Prostate gland (tissue), 2 donors: ENCODE measurements around the gene MYO15B.
A peak's percentile ranks its signal among the peaks of the same experiment; 100 is the strongest.

Source experiments
- CTCF ChIP-seq, 4 experiments: fragments of 200-600 bp in 2 of 4; fragments of 450-650 bp in 2 of 4; sonication (generic) in 2 of 4; IDR thresholded peaks; 1 replicate in 3 of 4; 2 replicates in 1 of 4; pipeline ENCODE4 v1.5.1; 2016 to 2019; ENCODE audit warnings: antibody characterized with exemption in 4 of 4, mild to moderate bottlenecking in 2 of 4, moderate library complexity in 2 of 4
- POLR2A ChIP-seq: fragments of 450-650 bp; IDR thresholded peaks from one replicate; pipeline ENCODE4 v1.6.1; 2016; ENCODE audit warnings: antibody characterized with exemption, mild to moderate bottlenecking
- POLR2AphosphoS5 ChIP-seq: sonication (generic); formaldehyde crosslinking; IDR thresholded peaks from one replicate; pipeline ENCODE4 v1.6.1; 2017; ENCODE audit warnings: antibody characterized with exemption

DNA sequence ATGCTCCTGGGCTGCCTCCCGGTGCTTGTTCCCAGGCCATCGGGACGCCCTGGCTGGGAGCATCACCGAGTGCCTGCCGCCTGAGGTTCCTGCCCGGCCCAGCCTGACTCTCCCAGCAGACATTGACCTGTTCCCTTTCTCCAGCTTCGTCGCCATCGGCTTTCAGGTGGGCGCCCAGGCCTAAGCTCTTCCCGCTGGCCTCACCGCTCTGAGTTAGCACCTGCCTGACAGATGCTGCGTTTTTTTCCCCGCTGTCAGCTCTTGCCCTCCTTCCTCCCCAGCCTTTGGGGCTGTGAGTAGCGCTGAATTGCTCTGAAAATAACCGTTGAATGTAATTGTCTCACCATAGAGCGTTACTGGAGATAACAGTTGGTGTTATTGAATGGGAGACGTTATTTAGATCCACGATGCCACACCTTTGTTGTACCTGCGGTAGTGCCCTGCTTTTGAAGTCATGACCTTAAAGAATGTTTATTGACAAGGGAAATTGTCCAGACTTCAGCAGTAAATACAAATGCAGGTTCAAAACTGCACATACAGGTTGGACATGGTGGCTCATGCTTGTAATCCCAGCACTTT is 24.3 kb downstream of the MYO15B start:
- TF ChIP-seq POLR2AphosphoS5 (peak; percentile 65), CTCF (IDR thresholded peaks at IDR 0.05) (no peak), POLR2A (no peak)
